ENCODE results near the gene SULT2B1. TPM values are rescaled to one million over a fixed set of nuclear protein-coding genes. Genes with fewer than 3 reads are reported as not detected.
A peak's percentile ranks its signal among the peaks of the same experiment; 100 is the strongest.
"Not testable (repeated sequence)": the region's sequence is repeated elsewhere in the genome, so short reads cannot be mapped to it uniquely, and the experiment has no call there.

SULT2B1 gene
- total RNA-seq, 1 donor from 2014 or later: 0.74 TPM

- H3K27me3 Mint-ChIP-seq (ENCODE audit: low read depth): no peaks in the 10 kb centered on the region
- no peaks in the 10 kb centered on the region for H3K9me3 Mint-ChIP-seq
- TF ChIP-seq, protein P1, sequence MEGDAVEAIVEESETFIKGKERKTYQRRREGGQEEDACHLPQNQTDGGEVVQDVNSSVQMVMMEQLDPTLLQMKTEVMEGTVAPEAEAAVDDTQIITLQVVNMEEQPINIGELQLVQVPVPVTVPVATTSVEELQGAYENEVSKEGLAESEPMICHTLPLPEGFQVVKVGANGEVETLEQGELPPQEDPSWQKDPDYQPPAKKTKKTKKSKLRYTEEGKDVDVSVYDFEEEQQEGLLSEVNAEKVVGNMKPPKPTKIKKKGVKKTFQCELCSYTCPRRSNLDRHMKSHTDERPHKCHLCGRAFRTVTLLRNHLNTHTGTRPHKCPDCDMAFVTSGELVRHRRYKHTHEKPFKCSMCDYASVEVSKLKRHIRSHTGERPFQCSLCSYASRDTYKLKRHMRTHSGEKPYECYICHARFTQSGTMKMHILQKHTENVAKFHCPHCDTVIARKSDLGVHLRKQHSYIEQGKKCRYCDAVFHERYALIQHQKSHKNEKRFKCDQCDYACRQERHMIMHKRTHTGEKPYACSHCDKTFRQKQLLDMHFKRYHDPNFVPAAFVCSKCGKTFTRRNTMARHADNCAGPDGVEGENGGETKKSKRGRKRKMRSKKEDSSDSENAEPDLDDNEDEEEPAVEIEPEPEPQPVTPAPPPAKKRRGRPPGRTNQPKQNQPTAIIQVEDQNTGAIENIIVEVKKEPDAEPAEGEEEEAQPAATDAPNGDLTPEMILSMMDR (IDR thresholded peaks at IDR 0.05; ENCODE audit: unreplicated experiment): no peak
- H3K4me3 Mint-ChIP-seq: no peak overlapping the region
- H3K27ac Mint-ChIP-seq: no peak overlapping the region
- peaks cover 3% of the 10 kb centered on the region for H3K36me3 Mint-ChIP-seq
- no peak for DNase-seq (ENCODE audit: low spot score in 2 of 2, unreplicated experiment in 2 of 2)
- peaks cover 31% of the 10 kb centered on the region for H3K4me1 Mint-ChIP-seq
Observed at GRCh38 chr19:48629297-48629598, 77.3 kb downstream of the SULT2B1 start.

DNA sequence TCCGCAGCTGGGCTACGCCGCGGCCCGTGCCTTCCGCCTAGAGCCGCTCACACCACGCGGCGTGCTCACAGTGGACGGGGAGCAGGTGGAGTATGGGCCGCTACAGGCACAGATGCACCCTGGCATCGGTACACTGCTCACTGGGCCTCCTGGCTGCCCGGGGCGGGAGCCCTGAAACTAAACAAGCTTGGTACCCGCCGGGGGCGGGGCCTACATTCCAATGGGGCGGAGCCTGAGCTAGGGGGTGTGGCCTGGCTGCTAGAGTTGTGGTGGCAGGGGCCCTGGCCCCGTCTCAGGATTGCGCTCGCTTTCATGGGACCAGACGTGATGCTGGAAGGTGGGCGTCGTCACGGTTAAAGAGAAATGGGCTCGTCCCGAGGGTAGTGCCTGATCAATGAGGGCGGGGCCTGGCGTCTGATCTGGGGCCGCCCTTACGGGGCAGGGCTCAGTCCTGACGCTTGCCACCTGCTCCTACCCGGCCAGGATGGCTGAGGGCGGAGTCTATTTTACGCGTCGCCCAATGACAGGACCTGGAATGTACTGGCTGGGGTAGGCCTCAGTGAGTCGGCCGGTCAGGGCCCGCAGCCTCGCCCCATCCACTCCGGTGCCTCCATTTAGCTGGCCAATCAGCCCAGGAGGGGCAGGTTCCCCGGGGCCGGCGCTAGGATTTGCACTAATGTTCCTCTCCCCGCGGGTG, 77.8 kb downstream of the SULT2B1 start:
- DNase-seq (ENCODE audit: low spot score in 2 of 2, unreplicated experiment in 2 of 2): no peak
- peak overlapping the region; percentile 57 for H3K4me3 Mint-ChIP-seq
- H3K4me1 Mint-ChIP-seq: peaks cover 31% of the 10 kb centered on the region
- peaks cover 3% of the 10 kb centered on the region for H3K36me3 Mint-ChIP-seq
- H3K9me3 Mint-ChIP-seq: no peaks in the 10 kb centered on the region
- no peaks in the 10 kb centered on the region for H3K27me3 Mint-ChIP-seq (ENCODE audit: low read depth)
- H3K27ac Mint-ChIP-seq: peak overlapping the region; percentile 86
- TF ChIP-seq, protein P1 (IDR thresholded peaks at IDR 0.05; ENCODE audit: unreplicated experiment): no peak

DNA sequence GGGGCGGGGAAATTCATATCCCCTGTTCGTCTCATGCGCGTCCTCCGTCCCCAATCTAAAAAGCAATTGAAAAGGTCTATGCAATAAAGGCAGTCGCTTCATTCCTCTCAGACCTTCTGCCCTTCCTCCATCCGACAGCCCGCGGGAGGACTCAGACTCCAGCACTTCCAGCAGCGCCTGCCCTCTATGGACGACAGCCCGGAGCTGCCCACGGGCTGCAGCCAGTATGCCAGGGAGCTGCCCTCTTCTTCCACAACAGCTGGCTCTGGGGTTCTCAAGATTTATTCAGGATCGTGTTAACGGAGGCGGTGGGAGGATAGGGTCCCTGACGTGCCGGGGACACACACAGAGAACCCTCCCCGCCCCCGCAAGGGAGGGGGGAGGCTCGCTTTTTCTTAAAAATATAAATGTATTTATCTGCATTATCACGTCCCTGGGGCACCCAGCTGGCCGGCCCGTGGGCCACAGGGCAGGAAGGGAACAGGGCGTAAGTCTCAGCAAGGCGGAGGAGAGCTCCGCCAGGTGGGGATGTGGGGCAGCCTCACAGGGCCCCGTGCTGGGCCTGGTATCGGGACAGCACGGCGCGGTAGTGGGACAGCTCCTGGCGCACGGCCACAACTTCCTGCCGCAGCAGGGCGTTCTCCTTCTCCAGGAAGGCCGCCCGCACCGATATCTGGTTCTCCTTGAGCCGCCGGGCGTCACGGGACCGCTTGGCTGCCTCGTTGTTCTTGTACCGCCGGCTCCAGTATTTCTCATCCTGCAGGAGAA, 78.5 kb downstream of the SULT2B1 start:
- peak overlapping the region; percentile 57 for H3K4me3 Mint-ChIP-seq
- H3K9me3 Mint-ChIP-seq: no peaks in the 10 kb centered on the region
- H3K4me1 Mint-ChIP-seq: peaks cover 29% of the 10 kb centered on the region
- peaks cover 3% of the 10 kb centered on the region for H3K36me3 Mint-ChIP-seq
- TF ChIP-seq, protein P1 (IDR thresholded peaks at IDR 0.05; ENCODE audit: unreplicated experiment): no peak
- H3K27ac Mint-ChIP-seq: peak overlapping the region; percentile 86
- peak in 1 of 2 experiments; percentile 61 for DNase-seq (ENCODE audit: low spot score in 2 of 2, unreplicated experiment in 2 of 2)
- H3K27me3 Mint-ChIP-seq (ENCODE audit: low read depth): no peaks in the 10 kb centered on the region

- TF ChIP-seq, protein P1 (IDR thresholded peaks at IDR 0.05; ENCODE audit: unreplicated experiment): no peak
- H3K4me1 Mint-ChIP-seq: peaks cover 32% of the 10 kb centered on the region
- H3K9me3 Mint-ChIP-seq: no peaks in the 10 kb centered on the region
- no peaks in the 10 kb centered on the region for H3K27me3 Mint-ChIP-seq (ENCODE audit: low read depth)
- peaks cover 3% of the 10 kb centered on the region for H3K36me3 Mint-ChIP-seq
- no peak overlapping the region for H3K4me3 Mint-ChIP-seq
- H3K27ac Mint-ChIP-seq: no peak overlapping the region
- DNase-seq (ENCODE audit: low spot score in 2 of 2, unreplicated experiment in 2 of 2): no peak
Observed at GRCh38 chr19:48631225-48631624, 79.3 kb downstream of the SULT2B1 start.

DNA sequence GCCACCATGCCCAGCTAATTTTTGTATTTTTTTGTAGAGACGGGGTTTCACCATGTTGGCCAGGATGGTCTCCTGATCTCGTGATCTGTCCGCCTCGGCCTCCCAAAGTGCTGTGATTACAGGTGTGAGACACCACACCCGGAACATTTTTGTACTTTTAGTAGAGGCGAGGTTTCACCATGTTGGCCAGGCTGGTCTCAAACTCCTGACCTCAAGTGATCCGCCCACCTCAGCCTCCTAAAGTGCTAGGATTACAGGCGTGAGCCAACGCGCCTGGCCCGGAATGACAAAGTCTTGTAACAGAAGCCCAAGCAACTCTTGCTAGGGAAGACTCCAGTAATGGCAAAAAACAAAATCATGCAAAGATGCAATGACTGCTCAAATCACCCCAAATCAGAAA, 80.3 kb downstream of the SULT2B1 start:
- not testable (repeated sequence) for DNase-seq (ENCODE audit: low spot score in 2 of 2, unreplicated experiment in 2 of 2); H3K36me3 Mint-ChIP-seq; H3K9me3 Mint-ChIP-seq; H3K27me3 Mint-ChIP-seq (ENCODE audit: low read depth); H3K4me3 Mint-ChIP-seq; H3K27ac Mint-ChIP-seq
- peaks cover 32% of the 10 kb centered on the region for H3K4me1 Mint-ChIP-seq

- DNase-seq (ENCODE audit: low spot score in 2 of 2, unreplicated experiment in 2 of 2): no peak
- Mint-ChIP-seq H3K9me3 (no peaks in the 10 kb centered on the region), H3K27me3 (ENCODE audit: low read depth) (no peaks in the 10 kb centered on the region), H3K4me3 (no peak overlapping the region), H3K4me1 (peaks cover 34% of the 10 kb centered on the region), H3K36me3 (peaks cover 3% of the 10 kb centered on the region), H3K27ac (no peak overlapping the region)
- TF ChIP-seq, protein P1 (IDR thresholded peaks at IDR 0.05; ENCODE audit: unreplicated experiment): no peak
Observed at GRCh38 chr19:48632692-48633147, 80.7 kb downstream of the SULT2B1 start.
